MM.1S (cell line): ENCODE measurements around the gene RUNX1.

Experiments
- DNase-seq: peaks from one replicate; pipeline ENCODE4 v3.0.0-alpha.2; 2015
- H2AFZ ChIP-seq: fragments of 300-600 bp; sonication (generic); 2 replicates; pipeline ENCODE4 v1.6.0; 2016; ENCODE audit warnings: antibody characterized with exemption, low read length
- H3F3A ChIP-seq: fragments of 300-600 bp; sonication (generic); 2 replicates; pipeline ENCODE4 v1.6.1; 2016; ENCODE audit warnings: mild to moderate bottlenecking, antibody characterized with exemption, low read length, moderate library complexity, mixed read lengths; ENCODE audit not compliant: insufficient read depth
- H3K27ac ChIP-seq: fragments of 300-600 bp; sonication (generic); 2 replicates; pipeline ENCODE4 v1.5.1; 2016; ENCODE audit warnings: mild to moderate bottlenecking, low read length
- H3K27me3 ChIP-seq: fragments of 300-600 bp; sonication (generic); replicated peaks from 2 replicates; pipeline ENCODE4 v1.6.0; 2016; ENCODE audit warnings: low read length; ENCODE audit not compliant: insufficient read depth
- H3K36me3 ChIP-seq: fragments of 300-600 bp; sonication (generic); replicated peaks from 2 replicates; pipeline ENCODE4 v1.6.1; 2016; ENCODE audit warnings: mild to moderate bottlenecking, low read length, mixed read lengths; ENCODE audit not compliant: insufficient read depth
- H3K4me1 ChIP-seq: fragments of 300-600 bp; sonication (generic); 2 replicates; pipeline ENCODE4 v1.6.1; 2016; ENCODE audit warnings: low read length, mixed read lengths
- H3K4me2 ChIP-seq: fragments of 300-600 bp; sonication (generic); 2 replicates; pipeline ENCODE4 v1.6.0; 2016; ENCODE audit warnings: low read depth, low read length
- H3K4me3 ChIP-seq: fragments of 300-600 bp; sonication (generic); 2 replicates; pipeline ENCODE4 v1.5.1; 2016; ENCODE audit warnings: low read length, mixed read lengths
- H3K79me2 ChIP-seq: fragments of 300-600 bp; sonication (generic); 2 replicates; pipeline ENCODE4 v1.6.1; 2016; ENCODE audit warnings: mixed run types, low read length, mixed read lengths
- H3K9ac ChIP-seq: fragments of 300-600 bp; sonication (generic); 2 replicates; pipeline ENCODE4 v1.6.1; 2016; ENCODE audit warnings: low read length, mixed read lengths
- H3K9me2 ChIP-seq: fragments of 300-600 bp; sonication (generic); replicated peaks from 2 replicates; pipeline ENCODE4 v1.6.1; 2016; ENCODE audit warnings: mild to moderate bottlenecking, low read length, mixed read lengths; ENCODE audit not compliant: insufficient read depth
- H3K9me3 ChIP-seq: fragments of 300-600 bp; sonication (generic); replicated peaks from 2 replicates; pipeline ENCODE4 v1.6.1; 2016; ENCODE audit warnings: mild to moderate bottlenecking, low read length, mixed read lengths; ENCODE audit not compliant: insufficient read depth
- H4K20me1 ChIP-seq: fragments of 300-600 bp; sonication (generic); 2 replicates; pipeline ENCODE4 v1.6.1; 2016; ENCODE audit warnings: mild to moderate bottlenecking, low read length, moderate library complexity, mixed read lengths; ENCODE audit not compliant: insufficient read depth
- CTCF ChIP-seq: fragments of 300-600 bp; sonication (generic); IDR thresholded peaks from 2 replicates; pipeline ENCODE4 v1.5.1; 2016; ENCODE audit warnings: antibody characterized with exemption, low read length, mixed read lengths
- EZH2 ChIP-seq: fragments of 300-600 bp; sonication (generic); optimal IDR thresholded peaks from 2 replicates; pipeline ENCODE3; 2017; ENCODE audit warnings: low read depth, mild to moderate bottlenecking, antibody characterized with exemption, low read length, mixed read lengths
- EZH2phosphoT487 ChIP-seq: fragments of 300-600 bp; sonication (generic); IDR thresholded peaks from 2 replicates; pipeline ENCODE4 v1.6.1; 2018; ENCODE audit warnings: antibody characterized with exemption, low read length

Gene RUNX1

GRCh38 chr21:34906401-34906800 lies 142.7 kb downstream of the RUNX1 start:
- DNase-seq: no peak
- Histone ChIP-seq H3K36me3 (no peaks in the 10 kb centered on the region), H3F3A (no peaks in the 10 kb centered on the region), H2AFZ (no peak overlapping the region), H4K20me1 (no peaks in the 10 kb centered on the region), H3K4me2 (no peak overlapping the region), H3K4me1 (peaks cover 3% of the 10 kb centered on the region; the same call in 1 of the 2 replicates), H3K9ac (no peak overlapping the region), H3K9me3 (no peaks in the 10 kb centered on the region), H3K4me3 (no peak overlapping the region), H3K9me2 (no peaks in the 10 kb centered on the region), H3K27me3 (0 out of 2 replicates have a peak, but pooled peaks cover 3% of the 10 kb centered on the region), H3K79me2 (no peaks in the 10 kb centered on the region), H3K27ac (no peak overlapping the region)
- TF ChIP-seq EZH2phosphoT487: no peak
- TF ChIP-seq CTCF: no peak
- TF ChIP-seq EZH2: no peak

GRCh38 chr21:34905218-34905537 lies 143.9 kb downstream of the RUNX1 start:
- Histone ChIP-seq H4K20me1 (no peaks in the 10 kb centered on the region), H3K9ac (no peak overlapping the region), H3K4me3 (no peak overlapping the region), H3K79me2 (no peaks in the 10 kb centered on the region), H3K9me2 (no peaks in the 10 kb centered on the region), H3F3A (no peaks in the 10 kb centered on the region), H3K27me3 (0 out of 2 replicates have a peak, but pooled peaks cover 3% of the 10 kb centered on the region), H3K36me3 (no peaks in the 10 kb centered on the region), H3K4me1 (peaks cover 3% of the 10 kb centered on the region; the same call in 1 of the 2 replicates), H3K4me2 (no peak overlapping the region), H3K27ac (no peak overlapping the region), H2AFZ (no peak overlapping the region), H3K9me3 (no peaks in the 10 kb centered on the region)
- DNase-seq: no peak
- TF ChIP-seq EZH2phosphoT487 (no peak), EZH2 (no peak), CTCF (no peak)

GRCh38 chr21:34904526-34905217 lies 144.4 kb downstream of the RUNX1 start:
- Histone ChIP-seq H3K4me3 (no peak overlapping the region), H4K20me1 (no peaks in the 10 kb centered on the region), H3F3A (no peaks in the 10 kb centered on the region), H3K36me3 (no peaks in the 10 kb centered on the region), H3K9me3 (no peaks in the 10 kb centered on the region), H3K27ac (no peak overlapping the region), H3K4me2 (no peak overlapping the region), H3K9ac (no peak overlapping the region), H2AFZ (no peak overlapping the region), H3K27me3 (0 out of 2 replicates have a peak, but pooled peaks cover 3% of the 10 kb centered on the region), H3K4me1 (peaks cover 3% of the 10 kb centered on the region; the same call in 1 of the 2 replicates), H3K79me2 (no peaks in the 10 kb centered on the region), H3K9me2 (no peaks in the 10 kb centered on the region)
- TF ChIP-seq CTCF (no peak), EZH2 (no peak), EZH2phosphoT487 (no peak)
- no peak for DNase-seq
